Activated naive CD4-positive, alpha-beta T cell treated with anti-CD3 and anti-CD28 coated beads, Interleukin-2, amount 10 ng/mL, durations not matched to agents 7 days and 5 days (primary cell): ENCODE data around the gene TRIM28.
A peak's percentile ranks its signal among the peaks of the same experiment; 100 is the strongest.

Experiments
- CTCF ChIA-PET: fragments of 350-600 bp; sonication (Branson Sonifier 250); formaldehyde crosslinking; loops from one replicate; lab custom pipeline; 2021; ENCODE audit warnings: antibody characterized with exemption; lab: Charles Lee
- DNase-seq: peaks from one replicate; pipeline ENCODE4 v3.0.0-alpha.2; 2020
- H3K27ac Mint-ChIP-seq: one replicate; pipeline ENCODE4 v1.8.0; 2021; ENCODE audit warnings: mild to moderate bottlenecking, moderate library complexity, mixed read lengths
- H3K27me3 Mint-ChIP-seq: one replicate; pipeline ENCODE4 v1.8.0; 2021; ENCODE audit warnings: mild to moderate bottlenecking, mixed read lengths
- H3K36me3 Mint-ChIP-seq: one replicate; pipeline ENCODE4 v1.8.0; 2021; ENCODE audit warnings: mixed read lengths
- H3K4me1 Mint-ChIP-seq: one replicate; pipeline ENCODE4 v1.8.0; 2021; ENCODE audit warnings: mixed read lengths
- H3K4me3 Mint-ChIP-seq: one replicate; pipeline ENCODE4 v1.8.0; 2021; ENCODE audit warnings: mild to moderate bottlenecking, moderate library complexity, mixed read lengths
- H3K9me3 Mint-ChIP-seq: one replicate; pipeline ENCODE4 v1.8.0; 2021; ENCODE audit warnings: mixed read lengths

TRIM28 gene

DNA sequence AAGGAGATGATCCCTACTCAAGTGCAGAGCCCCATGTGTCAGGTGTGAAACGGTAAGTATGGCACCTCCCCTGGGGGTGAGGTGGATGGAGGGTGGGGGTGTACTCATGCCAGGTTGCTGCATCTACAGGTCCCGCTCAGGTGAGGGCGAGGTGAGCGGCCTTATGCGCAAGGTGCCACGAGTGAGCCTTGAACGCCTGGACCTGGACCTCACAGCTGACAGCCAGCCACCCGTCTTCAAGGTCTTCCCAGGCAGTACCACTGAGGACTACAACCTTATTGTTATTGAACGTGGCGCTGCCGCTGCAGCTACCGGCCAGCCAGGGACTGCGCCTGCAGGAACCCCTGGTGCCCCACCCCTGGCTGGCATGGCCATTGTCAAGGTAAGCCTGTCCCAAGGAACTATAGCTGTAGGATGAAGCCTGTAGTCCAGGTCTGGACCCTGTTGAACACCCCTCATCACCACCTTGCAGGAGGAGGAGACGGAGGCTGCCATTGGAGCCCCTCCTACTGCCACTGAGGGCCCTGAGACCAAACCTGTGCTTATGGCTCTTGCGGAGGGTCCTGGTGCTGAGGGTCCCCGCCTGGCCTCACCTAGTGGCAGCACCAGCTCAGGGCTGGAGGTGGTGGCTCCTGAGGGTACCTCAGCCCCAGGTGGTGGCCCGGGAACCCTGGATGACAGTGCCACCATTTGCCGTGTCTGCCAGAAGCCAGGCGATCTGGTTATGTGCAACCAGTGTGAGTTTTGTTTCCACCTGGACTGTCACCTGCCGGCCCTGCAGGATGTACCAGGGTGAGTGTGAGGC, 5.2 kb downstream of the TRIM28 start:
- no peak overlapping the region for H3K4me3 Mint-ChIP-seq
- CTCF ChIA-PET, result interaction anchor here (1.5 kb wide), 1 partner anchor 29 kb away, joined by 7 read pairs; the partner anchor contains the start of gene ZBTB45

DNA sequence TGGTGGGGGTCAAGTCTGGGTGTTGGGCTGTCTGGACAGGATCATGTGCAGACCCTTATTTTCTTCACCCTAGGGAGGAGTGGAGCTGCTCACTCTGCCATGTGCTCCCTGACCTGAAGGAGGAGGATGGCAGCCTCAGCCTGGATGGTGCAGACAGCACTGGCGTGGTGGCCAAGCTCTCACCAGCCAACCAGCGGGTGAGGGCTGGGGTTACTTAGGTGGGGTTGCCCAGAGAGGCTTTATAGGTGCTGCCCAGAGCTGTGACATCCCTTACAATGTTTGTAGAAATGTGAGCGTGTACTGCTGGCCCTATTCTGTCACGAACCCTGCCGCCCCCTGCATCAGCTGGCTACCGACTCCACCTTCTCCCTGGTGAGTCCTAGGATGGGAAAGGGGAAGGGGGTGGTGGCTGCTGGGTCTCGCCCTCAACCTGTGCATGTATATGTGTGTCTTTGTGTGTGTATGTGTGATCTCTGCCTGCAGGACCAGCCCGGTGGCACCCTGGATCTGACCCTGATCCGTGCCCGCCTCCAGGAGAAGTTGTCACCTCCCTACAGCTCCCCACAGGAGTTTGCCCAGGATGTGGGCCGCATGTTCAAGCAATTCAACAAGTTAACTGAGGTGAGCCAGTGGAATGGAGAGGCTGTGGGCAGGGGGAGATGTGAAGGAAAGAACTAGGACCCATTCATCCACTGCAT, 5.9 kb downstream of the TRIM28 start:
- CTCF ChIA-PET, result interaction anchor here (1.5 kb wide), 1 partner anchor 30 kb away, joined by 7 read pairs; the partner anchor contains the start of gene ZBTB45
- DNase-seq, result no peak

More for the DNA sequence above, 5.2 kb downstream of the TRIM28 start:
- H3K27me3 Mint-ChIP-seq, result peaks cover 4% of the 10 kb centered on the region
- no peak for DNase-seq
- H3K27ac Mint-ChIP-seq, result no peak overlapping the region
- peaks cover 63% of the 10 kb centered on the region for H3K36me3 Mint-ChIP-seq
- H3K9me3 Mint-ChIP-seq, result no peaks in the 10 kb centered on the region
- peaks cover 42% of the 10 kb centered on the region for H3K4me1 Mint-ChIP-seq

DNA sequence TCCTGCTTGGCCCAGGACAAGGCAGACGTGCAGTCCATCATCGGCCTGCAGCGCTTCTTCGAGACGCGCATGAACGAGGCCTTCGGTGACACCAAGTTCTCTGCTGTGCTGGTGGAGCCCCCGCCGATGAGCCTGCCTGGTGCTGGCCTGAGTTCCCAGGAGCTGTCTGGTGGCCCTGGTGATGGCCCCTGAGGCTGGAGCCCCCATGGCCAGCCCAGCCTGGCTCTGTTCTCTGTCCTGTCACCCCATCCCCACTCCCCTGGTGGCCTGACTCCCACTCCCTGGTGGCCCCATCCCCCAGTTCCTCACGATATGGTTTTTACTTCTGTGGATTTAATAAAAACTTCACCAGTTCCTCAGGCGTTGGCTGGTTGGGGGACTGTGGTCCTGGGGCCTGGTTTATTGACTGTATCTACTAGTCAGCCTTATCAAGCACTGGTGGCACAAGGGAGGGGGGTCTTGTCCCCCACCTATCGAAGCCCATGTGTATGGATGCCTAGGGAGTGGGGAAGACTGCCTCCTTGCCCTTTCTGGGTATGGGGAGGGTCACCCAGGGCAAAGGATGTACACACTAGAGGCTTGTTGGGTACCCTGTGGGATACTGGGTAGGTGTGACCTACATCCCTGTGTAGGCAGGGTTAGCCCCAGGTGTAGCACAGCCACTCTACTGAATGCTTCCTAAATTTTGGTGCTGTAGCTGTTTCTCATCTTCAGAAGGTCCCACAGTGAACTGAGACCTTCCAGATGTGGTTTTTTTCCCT, 6.7 kb downstream of the TRIM28 start:
- Mint-ChIP-seq H3K9me3 (no peaks in the 10 kb centered on the region), H3K4me1 (peaks cover 52% of the 10 kb centered on the region), H3K27ac (no peak overlapping the region), H3K36me3 (peaks cover 66% of the 10 kb centered on the region), H3K4me3 (no peak overlapping the region), H3K27me3 (no peaks in the 10 kb centered on the region)
- DNase-seq, result no peak
- CTCF ChIA-PET, result interaction anchor here (1.4 kb wide), 1 partner anchor 31 kb away, joined by 4 read pairs; no protein-coding TSS in a partner anchor

More for the DNA sequence above, 5.9 kb downstream of the TRIM28 start:
- Mint-ChIP-seq H3K27ac (no peak overlapping the region), H3K9me3 (no peaks in the 10 kb centered on the region), H3K4me1 (peaks cover 47% of the 10 kb centered on the region), H3K36me3 (peaks cover 67% of the 10 kb centered on the region), H3K4me3 (no peak overlapping the region), H3K27me3 (no peaks in the 10 kb centered on the region)

DNA sequence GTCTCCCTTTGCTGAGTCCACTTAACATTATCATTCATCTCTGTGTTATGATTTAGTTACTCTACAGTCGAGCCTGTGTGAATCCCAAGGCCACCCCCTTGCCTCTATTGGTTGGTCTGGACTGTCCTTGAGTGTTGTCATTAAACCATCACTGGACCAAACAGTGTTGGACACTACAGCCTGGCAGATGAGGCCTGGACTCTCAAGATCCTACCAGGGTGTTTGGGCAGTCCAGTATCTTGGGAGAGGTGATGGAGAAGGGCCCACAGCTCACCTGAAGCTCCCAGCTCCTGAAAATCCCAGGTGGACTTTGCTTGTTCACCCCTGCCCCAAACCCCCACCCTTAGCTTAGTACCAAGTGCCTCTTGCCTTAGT, 7.2 kb downstream of the TRIM28 start:
- no peak overlapping the region for H3K4me3 Mint-ChIP-seq
- no peak for DNase-seq
- CTCF ChIA-PET, result interaction anchor here (1.4 kb wide), 1 partner anchor 30 kb away, joined by 4 read pairs; no protein-coding TSS in a partner anchor
- peaks cover 48% of the 10 kb centered on the region for H3K4me1 Mint-ChIP-seq
- no peaks in the 10 kb centered on the region for H3K27me3 Mint-ChIP-seq
- H3K36me3 Mint-ChIP-seq, result peaks cover 62% of the 10 kb centered on the region
- H3K9me3 Mint-ChIP-seq, result no peaks in the 10 kb centered on the region
- H3K27ac Mint-ChIP-seq, result no peak overlapping the region

DNA sequence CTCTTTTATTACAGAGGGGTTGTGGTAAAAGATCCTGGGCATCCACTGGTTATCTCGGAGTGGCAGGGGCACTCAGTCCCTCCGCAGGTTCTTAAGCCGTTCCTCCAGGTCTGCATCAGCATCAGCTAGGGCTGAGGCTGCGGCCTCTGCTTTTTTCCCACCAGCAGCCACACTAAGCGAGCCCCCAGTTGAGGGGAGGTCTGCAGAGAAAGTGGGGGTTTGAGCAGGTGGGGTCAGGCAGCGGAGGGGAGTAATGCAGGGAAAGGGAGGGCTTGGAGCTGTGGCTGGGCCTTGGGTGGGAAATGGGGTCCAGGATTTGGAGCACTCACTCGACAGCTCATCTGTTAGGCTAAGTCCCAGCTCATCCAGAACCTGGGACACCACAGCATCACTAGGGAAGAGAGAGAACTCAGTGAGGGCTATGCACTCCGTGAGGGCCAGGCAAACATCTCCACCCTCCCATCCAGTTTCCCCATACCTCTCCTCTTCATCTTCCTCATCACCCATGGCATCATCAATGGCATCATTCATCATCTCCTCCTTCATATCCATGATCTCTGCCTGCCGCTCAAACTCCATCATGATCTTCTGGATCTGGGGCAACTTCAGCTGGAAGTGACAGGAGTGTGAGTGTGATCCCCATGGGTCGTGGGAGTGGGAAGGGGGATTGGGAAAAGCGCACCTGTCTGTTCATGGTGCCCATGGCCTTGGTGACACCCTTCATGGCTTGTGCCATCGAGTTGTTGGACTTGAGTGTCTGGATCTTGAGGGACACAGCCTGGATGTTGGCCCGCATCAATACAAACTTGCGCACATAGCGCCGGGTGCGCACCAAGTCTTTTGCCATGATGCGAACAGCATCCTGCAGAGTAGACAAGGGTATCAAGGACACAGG, 8.0 kb downstream of the TRIM28 start:
- Mint-ChIP-seq H3K9me3 (no peaks in the 10 kb centered on the region), H3K27me3 (no peaks in the 10 kb centered on the region), H3K27ac (no peak overlapping the region), H3K4me1 (peaks cover 48% of the 10 kb centered on the region), H3K36me3 (peaks cover 62% of the 10 kb centered on the region), H3K4me3 (peak overlapping the region; percentile 25)
- CTCF ChIA-PET, result interaction anchor here (1.4 kb wide), 1 partner anchor 29 kb away, joined by 4 read pairs; no protein-coding TSS in a partner anchor
- DNase-seq, result no peak

DNA sequence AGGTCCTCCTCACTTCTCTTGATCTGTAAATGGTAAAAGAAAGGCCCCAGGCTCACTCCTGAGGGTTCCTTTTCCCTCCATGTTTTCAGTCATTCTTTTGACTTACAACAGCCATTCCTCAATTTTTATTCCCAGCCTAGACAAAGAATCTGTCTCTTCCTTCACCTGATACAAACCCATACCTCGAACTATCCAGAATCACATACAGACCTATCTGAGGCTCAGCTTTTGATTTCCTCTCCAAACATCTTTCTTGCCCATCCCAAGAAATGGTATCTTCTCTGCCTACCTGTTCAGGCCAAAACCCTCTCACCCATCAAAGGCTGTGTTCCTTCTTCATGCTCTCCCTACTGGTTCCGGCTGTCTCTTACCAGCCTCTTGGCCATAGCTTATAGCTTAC, 8.8 kb downstream of the TRIM28 start:
- Mint-ChIP-seq H3K36me3 (peaks cover 63% of the 10 kb centered on the region), H3K9me3 (no peaks in the 10 kb centered on the region), H3K27me3 (no peaks in the 10 kb centered on the region), H3K27ac (peak overlapping the region; percentile 35), H3K4me1 (peaks cover 46% of the 10 kb centered on the region), H3K4me3 (peak overlapping the region; percentile 25)
- CTCF ChIA-PET, result no interaction called here
- no peak for DNase-seq

DNA sequence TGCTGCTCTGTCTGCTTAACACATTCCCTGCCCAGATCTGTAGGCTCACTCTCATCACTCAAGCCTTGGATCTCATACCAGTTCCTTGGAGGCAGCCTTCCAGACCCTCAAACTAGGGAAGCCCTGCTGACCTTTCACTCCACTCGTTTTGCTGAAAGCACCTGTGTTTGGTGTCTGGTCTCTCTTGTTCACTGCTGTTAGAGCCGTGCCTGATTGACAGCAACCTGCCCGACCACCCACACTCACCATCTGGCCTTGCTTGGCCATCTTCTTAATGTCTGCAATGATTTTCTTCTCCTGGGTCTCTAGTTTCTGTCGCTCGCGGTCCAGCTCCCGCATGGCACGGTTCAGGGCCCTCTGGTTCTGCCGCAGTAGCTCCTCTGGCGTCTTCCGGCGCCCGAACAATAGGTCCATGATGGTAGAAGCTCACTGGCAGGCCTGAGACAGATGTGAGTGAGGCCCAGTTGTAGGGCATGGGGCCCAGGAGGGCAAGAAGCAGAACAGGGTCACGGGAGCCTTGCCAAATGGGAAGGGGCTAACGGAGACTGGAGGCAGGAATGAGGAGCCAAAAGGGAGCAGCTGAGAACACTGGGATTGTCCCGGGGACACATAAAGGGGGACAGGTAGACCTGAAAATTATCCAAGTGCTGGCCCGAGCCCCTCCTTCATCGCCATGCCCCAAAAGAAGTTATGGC, 10.1 kb downstream of the TRIM28 start:
- H3K27me3 Mint-ChIP-seq, result no peaks in the 10 kb centered on the region
- peak overlapping the region; percentile 94 for H3K4me3 Mint-ChIP-seq
- CTCF ChIA-PET, result interaction anchor here (1.1 to 3.0 kb wide), 3 partner anchors 22 to 37 kb away, joined by 3 to 21 read pairs (median 4); partner anchors contain the start of gene ZBTB45
- H3K4me1 Mint-ChIP-seq, result peaks cover 47% of the 10 kb centered on the region
- no peak for DNase-seq
- peak overlapping the region; percentile 94 for H3K27ac Mint-ChIP-seq
- H3K9me3 Mint-ChIP-seq, result no peaks in the 10 kb centered on the region
- peaks cover 63% of the 10 kb centered on the region for H3K36me3 Mint-ChIP-seq

DNA sequence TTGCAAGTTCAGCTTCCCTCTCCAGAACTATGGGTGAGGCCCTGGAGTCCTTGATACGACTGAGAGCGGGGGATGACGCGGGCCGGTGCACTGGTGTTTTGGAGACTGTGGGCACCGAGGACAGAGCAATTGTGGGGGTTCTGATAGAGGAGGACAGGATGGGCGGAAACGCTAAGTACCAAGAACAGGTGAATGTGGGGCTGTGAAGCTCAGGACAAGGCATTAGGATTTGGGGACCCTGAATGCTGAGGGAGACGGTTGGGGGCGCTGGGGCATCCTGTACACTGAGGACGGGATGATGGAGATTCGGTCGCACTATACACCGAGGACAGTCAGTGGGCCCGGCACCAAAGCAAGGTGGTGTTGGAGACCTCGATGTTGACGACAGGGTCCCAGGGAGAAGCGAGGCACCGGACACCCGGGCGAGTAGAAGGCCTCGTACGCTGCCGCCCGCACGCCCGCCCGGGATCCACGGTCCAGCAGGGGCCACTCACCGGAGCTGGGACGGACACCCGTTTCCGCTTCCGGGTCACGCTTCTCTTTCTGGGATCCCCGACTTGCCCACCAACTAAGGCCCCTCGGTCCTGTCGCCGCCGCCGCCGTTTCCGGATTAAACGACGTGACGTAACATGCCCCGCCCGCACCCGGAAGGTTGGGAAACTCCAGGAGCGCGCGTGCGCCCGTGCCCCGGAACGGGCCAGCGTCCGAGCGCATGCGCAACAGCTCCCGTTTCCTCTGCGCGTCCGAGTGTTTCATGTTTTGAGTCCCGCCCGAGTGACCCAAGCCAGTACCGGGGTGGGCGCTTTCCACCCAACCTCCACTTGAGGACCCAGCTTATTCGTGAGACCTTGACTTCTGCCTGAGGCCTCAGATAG, 10.9 kb downstream of the TRIM28 start, which contains the start of gene CHMP2A:
TSS of gene CHMP2A (minus strand) at position 612 of the 875 bp plus-strand sequence. CDS start 893 bp downstream, outside the sequence.
- DNase-seq, result peak; percentile 98
- Mint-ChIP-seq H3K4me3 (peak within 1 kb of the TSS; percentile 96), H3K4me1 (peaks cover 54% of the 10 kb centered on the region), H3K27me3 (no peaks in the 10 kb centered on the region), H3K27ac (peak within 1 kb of the TSS; percentile 94), H3K9me3 (no peaks in the 10 kb centered on the region), H3K36me3 (peaks cover 64% of the 10 kb centered on the region)
- CTCF ChIA-PET, result interaction anchor here (0.7 to 3.0 kb wide), 6 partner anchors 18 to 41 kb away, joined by 3 to 21 read pairs (median 4); partner anchors contain the start of gene ZBTB45

DNA sequence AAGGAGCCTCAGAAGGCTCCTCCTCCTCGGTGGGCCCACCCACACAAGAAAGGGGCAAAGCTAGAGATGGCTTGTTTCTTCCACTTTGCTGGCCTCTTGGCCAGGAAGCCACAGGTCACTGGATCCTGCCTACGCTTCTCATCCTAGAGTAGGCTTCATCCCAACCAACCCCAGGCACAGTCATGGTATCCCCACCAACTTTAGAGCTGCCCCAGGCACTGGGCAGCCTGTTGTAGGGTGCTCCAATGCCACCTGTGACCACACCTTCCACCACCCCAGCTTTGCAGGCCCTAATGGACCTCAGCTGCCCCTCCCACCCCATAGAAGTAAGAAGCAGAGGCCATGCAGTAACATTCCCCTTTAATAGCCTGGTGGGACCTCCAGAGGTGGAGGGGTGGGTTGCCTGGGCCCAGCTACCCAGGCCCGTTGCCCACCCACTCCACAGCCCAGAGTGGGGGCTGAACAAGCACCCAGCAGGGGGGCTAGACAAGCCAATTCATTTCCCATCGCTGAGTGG, 11.6 kb downstream of the TRIM28 start:
- Mint-ChIP-seq H3K4me3 (peak overlapping the region; percentile 94), H3K36me3 (peaks cover 61% of the 10 kb centered on the region), H3K4me1 (peaks cover 59% of the 10 kb centered on the region), H3K27ac (peak overlapping the region; percentile 94), H3K9me3 (no peaks in the 10 kb centered on the region), H3K27me3 (no peaks in the 10 kb centered on the region)
- no peak for DNase-seq
- CTCF ChIA-PET, result interaction anchor here (0.7 to 3.0 kb wide), 6 partner anchors 17 to 41 kb away, joined by 3 to 21 read pairs (median 4); partner anchors contain the start of gene ZBTB45

DNA sequence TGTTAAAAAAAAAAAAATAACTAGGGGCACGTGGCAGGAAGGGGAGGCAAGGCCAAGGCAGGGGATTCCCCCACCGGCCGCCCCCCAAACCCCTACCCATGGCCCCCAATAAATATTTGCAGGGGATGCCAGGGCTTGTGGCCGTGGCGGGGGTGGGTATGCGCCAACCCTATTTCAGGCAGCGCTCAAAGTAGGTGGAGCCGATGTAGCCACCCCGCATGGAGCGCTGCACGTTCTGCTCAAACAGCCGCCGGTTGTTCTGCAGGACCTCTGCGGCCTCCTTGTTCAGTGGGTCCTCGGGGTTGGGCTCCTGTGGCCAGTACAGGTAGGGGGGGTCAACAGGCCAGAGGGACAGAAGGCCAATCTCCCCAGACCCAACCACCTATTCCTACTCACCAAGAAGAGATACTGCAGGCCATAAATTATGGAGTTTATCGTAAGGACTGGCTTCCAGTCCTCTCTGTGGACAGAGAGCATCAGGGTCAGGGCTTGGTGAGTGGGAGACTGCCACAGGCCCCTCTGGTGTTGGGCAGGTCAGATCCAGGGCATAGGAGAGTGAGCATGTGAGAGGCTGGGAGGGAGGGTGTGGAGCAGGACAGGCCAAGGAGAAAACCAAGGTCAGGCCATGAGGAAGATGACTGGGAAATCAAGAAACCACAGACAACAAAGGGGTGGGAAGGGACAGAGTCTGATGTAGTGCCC, 12.2 kb downstream of the TRIM28 start:
- peak overlapping the region; percentile 96 for H3K4me3 Mint-ChIP-seq
- peaks cover 57% of the 10 kb centered on the region for H3K36me3 Mint-ChIP-seq
- H3K9me3 Mint-ChIP-seq, result no peaks in the 10 kb centered on the region
- DNase-seq, result no peak
- no peaks in the 10 kb centered on the region for H3K27me3 Mint-ChIP-seq
- H3K4me1 Mint-ChIP-seq, result peaks cover 64% of the 10 kb centered on the region
- H3K27ac Mint-ChIP-seq, result peak overlapping the region; percentile 94
- CTCF ChIA-PET, result interaction anchor here (1.4 to 3.0 kb wide), 2 partner anchors 37 to 42 kb away, joined by 5 to 21 read pairs; partner anchors contain the start of gene ZBTB45
